Stimulated activated CD4-positive, alpha-beta T cell treated with anti-CD3 and anti-CD28 coated beads, Interleukin-2, amount 100 ng/mL, for 48 hours (primary cell): ENCODE measurements around the gene TTC13.

Experiments
- DNase-seq, 2 donors: peaks; one replicate each; pipeline ENCODE4 v3.0.0-alpha.2; 2020

The TTC13 gene

GRCh38 chr1:230905733-230906132 lies 72.9 kb downstream of the TTC13 start:
- DNase-seq, result no peak

- no peak for DNase-seq
Observed at GRCh38 chr1:230902349-230902923, 76.2 kb downstream of the TTC13 start.

GRCh38 chr1:230901671-230902070 lies 77.0 kb downstream of the TTC13 start:
- no peak for DNase-seq

- no peak for DNase-seq
Observed at GRCh38 chr1:230900984-230901383, 77.7 kb downstream of the TTC13 start.

GRCh38 chr1:230899841-230900251 lies 78.8 kb downstream of the TTC13 start:
- no peak for DNase-seq

GRCh38 chr1:230898748-230899147 lies 79.9 kb downstream of the TTC13 start:
- DNase-seq, result no peak

GRCh38 chr1:230898144-230898543 lies 80.5 kb downstream of the TTC13 start:
- no peak for DNase-seq

GRCh38 chr1:230896779-230897178 lies 81.9 kb downstream of the TTC13 start:
- no peak for DNase-seq

GRCh38 chr1:230895452-230895851 lies 83.2 kb downstream of the TTC13 start:
- no peak for DNase-seq

- DNase-seq, result no peak
Observed at GRCh38 chr1:230894664-230895063, 84.0 kb downstream of the TTC13 start.

- DNase-seq, result no peak
Observed at GRCh38 chr1:230894032-230894431, 84.6 kb downstream of the TTC13 start.

- DNase-seq, result no peak
Observed at GRCh38 chr1:230892018-230892491, 86.6 kb downstream of the TTC13 start.

- DNase-seq, result no peak
Observed at GRCh38 chr1:230891413-230891812, 87.2 kb downstream of the TTC13 start.

GRCh38 chr1:230884646-230885045 lies 94.0 kb downstream of the TTC13 start:
- DNase-seq, result no peak

GRCh38 chr1:230883967-230884366 lies 94.7 kb downstream of the TTC13 start:
- DNase-seq, result no peak

GRCh38 chr1:230879778-230880177 lies 98.9 kb downstream of the TTC13 start:
- DNase-seq, result no peak

GRCh38 chr1:230878591-230878990 lies 100.1 kb downstream of the TTC13 start:
- no peak for DNase-seq

GRCh38 chr1:230877924-230878590 lies 100.6 kb downstream of the TTC13 start:
- DNase-seq, result no peak

- no peak for DNase-seq
Observed at GRCh38 chr1:230877146-230877923, 101.3 kb downstream of the TTC13 start.

GRCh38 chr1:230876660-230877059 lies 102.0 kb downstream of the TTC13 start:
- no peak for DNase-seq

- DNase-seq, result no peak
Observed at GRCh38 chr1:230875370-230875769, 103.3 kb downstream of the TTC13 start.

- DNase-seq, result no peak
Observed at GRCh38 chr1:230870916-230871315, 107.7 kb downstream of the TTC13 start.

- DNase-seq, result no peak
Observed at GRCh38 chr1:230869500-230869899, 109.2 kb downstream of the TTC13 start.
